HG03460 (cell line): ENCODE results near the gene SNAPC4.
"Not testable (repeated sequence)": the region's sequence is repeated elsewhere in the genome, so short reads cannot be mapped to it uniquely, and the experiment has no call there.

Experiments
- ATAC-seq: cut with Tn5 transposase; IDR thresholded peaks from one replicate; pipeline ENCODE4 v1.9.1; 2021; ENCODE audit not compliant: unreplicated experiment

Gene SNAPC4

GRCh38 chr9:136358888-136359287 lies 41.1 kb downstream of the SNAPC4 start:
- ATAC-seq: no peak

GRCh38 chr9:136358016-136358415 lies 42.0 kb downstream of the SNAPC4 start:
- ATAC-seq: no peak

GRCh38 chr9:136357202-136357725 lies 42.7 kb downstream of the SNAPC4 start:
- ATAC-seq: no peak

- ATAC-seq: no peak
These were observed 44.1 kb downstream of the SNAPC4 start for GRCh38 chr9:136355616-136356557.

- ATAC-seq: no peak
These were observed 45.3 kb downstream of the SNAPC4 start for GRCh38 chr9:136354592-136355085.

GRCh38 chr9:136353757-136354488 lies 46.0 kb downstream of the SNAPC4 start:
- ATAC-seq: no peak

GRCh38 chr9:136353088-136353487 lies 46.9 kb downstream of the SNAPC4 start:
- ATAC-seq: no peak

GRCh38 chr9:136352682-136353081 lies 47.3 kb downstream of the SNAPC4 start:
- no peak for ATAC-seq

- ATAC-seq: not testable (repeated sequence)
These were observed 48.1 kb downstream of the SNAPC4 start for GRCh38 chr9:136351868-136352267.

- no peak for ATAC-seq
These were observed 48.6 kb downstream of the SNAPC4 start for GRCh38 chr9:136351252-136351800.
